Measurements from ENCODE around the gene SRGAP1.

SRGAP1 gene

GRCh38 chr12:63844391-63845341 is at the start of gene SRGAP1:
Gene SRGAP1 (plus strand): TSS chr12:63844700. CDS start chr12:63844817, 117 bp downstream.
- peak; percentile 46 to 58 for DNase-seq (ENCODE audit: low read depth in 2 of 2)

DNA sequence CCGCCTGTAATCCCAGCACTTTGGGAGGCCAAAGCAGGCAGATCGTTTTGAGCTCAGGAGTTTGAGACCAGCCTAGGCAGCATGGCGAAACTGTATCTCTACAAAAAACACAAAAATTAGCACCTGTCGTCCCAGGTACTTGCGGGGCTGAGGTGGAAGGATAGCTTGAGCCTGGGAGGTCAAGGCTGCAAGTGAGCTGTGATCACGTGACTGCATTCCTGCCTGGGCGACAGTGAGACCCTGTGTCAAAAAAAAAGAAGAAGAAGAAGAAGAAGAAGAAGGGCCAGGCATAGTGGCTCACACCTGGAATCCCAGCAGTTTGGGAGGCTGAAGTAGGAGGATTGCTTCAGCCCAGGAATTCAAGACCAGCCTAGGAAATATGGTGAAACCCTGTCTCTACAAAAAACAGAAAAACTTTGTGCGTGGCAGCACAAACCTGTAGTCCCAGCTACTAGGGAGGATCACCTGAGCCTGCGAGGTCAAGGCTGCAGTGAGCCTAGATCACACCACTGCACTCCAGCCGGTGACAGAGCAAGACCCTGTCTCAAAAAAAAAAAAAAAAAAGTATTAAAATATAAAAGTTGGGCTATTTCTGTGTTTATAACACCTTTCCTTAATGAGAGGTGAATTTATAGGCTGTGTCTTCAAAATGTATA is 49.3 kb upstream of the SRGAP1 start:
- no peak for DNase-seq (ENCODE audit: low read depth in 2 of 2)

GRCh38 chr12:63795944-63796343 is 48.6 kb upstream of the SRGAP1 start:
- DNase-seq (ENCODE audit: low read depth in 2 of 2), result no peak

- DNase-seq (ENCODE audit: low read depth in 2 of 2), result no peak
These were observed 42.4 kb upstream of the SRGAP1 start for GRCh38 chr12:63802012-63802608.

DNA sequence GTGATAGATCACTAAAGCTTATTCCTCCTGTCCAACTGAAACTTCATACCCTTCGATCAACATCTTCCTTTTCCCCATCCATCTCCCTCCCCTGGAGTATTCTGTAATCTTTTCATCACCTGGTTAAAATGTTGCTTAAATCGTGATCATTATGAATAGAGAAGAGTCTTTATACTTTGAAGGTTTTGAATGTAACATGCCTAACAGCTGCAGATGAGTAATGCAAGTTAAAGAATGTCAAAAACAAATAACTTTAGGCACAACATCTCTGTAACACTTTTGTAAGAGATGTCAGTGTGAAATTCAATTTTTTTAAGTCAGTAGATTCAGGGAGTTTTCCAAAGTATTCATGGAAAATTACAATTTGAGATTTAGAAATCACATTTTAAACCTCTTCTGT is 39.8 kb upstream of the SRGAP1 start:
- DNase-seq (ENCODE audit: low read depth in 2 of 2), result no peak

DNA sequence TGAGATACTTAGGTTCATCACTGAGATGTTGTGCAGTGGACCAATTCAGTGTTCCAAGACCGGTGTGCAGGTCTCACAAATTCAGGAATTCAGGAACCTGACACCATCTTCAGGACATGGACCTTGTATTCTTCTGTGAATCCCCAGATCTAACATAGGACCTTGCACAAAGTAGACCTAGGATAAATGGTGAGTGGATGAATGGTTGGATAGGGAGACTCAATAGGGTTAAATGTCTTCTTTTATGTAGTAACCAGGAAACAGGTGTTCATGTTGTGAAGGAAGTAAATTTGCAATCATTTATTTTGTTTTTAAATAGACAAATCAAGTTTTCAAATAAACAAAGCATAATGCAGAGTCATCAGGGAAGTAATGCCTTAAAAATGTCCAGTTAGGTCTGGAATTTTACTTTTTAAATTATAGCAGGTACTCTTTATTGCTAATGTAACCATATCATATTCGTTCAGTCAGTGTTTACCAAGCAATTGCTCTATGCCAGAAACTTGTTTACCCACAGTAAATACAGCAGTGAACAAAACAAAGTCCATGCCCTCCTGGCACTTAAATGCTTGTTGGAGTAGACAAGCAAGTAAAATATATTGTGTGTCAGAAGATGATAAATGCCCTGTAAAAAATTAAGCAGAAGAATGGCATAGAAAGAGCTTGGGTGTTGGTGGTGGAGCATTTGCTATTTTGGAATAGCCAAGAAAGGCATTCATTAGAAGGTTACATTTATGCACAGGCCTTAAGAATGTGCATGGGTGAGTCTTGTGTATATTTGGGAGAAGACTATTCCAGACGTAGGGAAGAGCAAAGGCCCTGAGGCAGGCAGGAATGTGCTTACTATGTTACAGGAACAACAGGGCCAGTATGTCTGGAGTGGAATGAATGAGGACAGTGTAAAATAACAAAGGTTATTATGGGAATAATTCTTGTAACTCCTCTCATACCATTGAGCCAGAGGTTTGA is 38.5 kb upstream of the SRGAP1 start:
- no peak for DNase-seq (ENCODE audit: low read depth in 2 of 2)

DNA sequence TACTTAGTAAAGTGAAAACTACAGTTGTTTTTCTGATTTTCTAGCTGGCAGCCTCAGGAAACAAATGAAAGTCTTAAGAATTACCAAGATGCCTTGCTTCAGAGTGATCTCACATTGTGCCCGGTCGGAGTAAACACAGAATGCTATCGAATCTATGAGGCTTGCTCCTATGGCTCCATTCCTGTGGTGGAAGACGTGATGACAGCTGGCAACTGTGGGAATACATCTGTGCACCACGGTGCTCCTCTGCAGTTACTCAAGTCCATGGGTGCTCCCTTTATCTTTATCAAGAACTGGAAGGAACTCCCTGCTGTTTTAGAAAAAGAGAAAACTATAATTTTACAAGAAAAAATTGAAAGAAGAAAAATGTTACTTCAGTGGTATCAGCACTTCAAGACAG is 35.9 kb upstream of the SRGAP1 start:
- no peak for DNase-seq (ENCODE audit: low read depth in 2 of 2)

GRCh38 chr12:63809566-63809965 is 34.9 kb upstream of the SRGAP1 start:
- no peak for DNase-seq (ENCODE audit: low read depth in 2 of 2)

DNA sequence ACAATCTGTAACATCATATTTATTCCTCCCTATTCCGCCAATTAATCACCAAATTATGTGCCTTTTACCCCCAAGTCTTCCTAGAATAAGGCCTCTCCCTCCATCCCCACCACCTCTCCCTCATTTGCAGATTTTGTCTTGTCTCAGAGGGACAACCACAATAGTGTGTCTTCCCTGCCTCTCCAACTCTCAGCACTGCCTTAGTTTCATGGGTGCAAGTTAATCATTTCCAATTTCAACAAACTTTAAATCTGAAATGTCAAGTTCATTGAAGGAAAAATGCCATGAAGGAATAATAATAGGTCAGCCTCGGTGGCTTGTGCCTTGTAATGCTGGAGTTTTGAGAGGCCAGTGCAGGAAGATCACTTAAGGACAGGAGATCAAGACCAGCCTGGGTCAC is 33.2 kb upstream of the SRGAP1 start:
- DNase-seq (ENCODE audit: low read depth in 2 of 2), result no peak

GRCh38 chr12:63811755-63812154 is 32.7 kb upstream of the SRGAP1 start:
- DNase-seq (ENCODE audit: low read depth in 2 of 2), result no peak

GRCh38 chr12:63814146-63814772 is 30.2 kb upstream of the SRGAP1 start:
- DNase-seq (ENCODE audit: low read depth in 2 of 2), result no peak

GRCh38 chr12:63815482-63815852 is 29.0 kb upstream of the SRGAP1 start:
- no peak for DNase-seq (ENCODE audit: low read depth in 2 of 2)

GRCh38 chr12:63816031-63816430 is 28.5 kb upstream of the SRGAP1 start:
- DNase-seq (ENCODE audit: low read depth in 2 of 2), result no peak

DNA sequence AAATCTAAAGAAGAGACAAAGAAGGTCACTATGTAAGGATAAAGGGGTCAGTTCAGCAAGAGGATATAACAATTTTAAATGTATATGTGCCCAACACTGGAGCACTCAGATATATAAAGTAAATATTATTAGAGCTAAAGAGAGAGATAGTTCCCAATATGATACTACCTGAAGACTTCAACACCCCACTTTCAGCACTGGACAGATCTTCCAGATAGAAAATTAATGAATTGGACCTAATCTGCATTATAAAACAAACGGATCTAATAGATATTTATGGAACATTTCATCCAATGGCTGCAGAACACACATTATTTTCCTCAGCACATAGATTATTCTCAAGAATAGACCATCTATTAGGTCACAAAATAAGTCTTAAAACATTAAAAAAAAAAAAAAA is 24.1 kb upstream of the SRGAP1 start:
- DNase-seq (ENCODE audit: low read depth in 2 of 2), result no peak

DNA sequence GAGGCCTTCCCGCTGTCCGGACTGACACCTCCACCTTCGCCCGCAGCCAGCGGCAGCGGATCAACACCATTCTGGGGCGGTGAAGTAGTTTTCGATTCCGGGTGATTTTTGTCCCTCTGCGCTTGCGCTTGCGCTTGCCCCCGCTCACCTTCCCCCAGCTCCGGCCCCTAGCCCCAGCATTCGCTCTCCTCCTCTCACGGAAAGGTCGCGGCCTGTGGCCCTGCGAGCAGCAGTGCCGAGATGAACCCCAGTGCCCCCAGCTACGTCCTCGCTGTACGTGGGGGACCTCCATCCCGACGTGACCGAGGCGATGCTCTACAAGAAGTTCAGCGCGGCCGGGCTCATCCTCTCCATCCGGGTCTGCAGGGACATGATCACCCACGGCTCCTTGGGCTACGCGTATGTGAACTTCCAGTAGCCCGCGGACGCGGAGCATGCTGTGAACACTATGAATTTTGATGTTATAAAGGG is 22.7 kb upstream of the SRGAP1 start:
- no peak for DNase-seq (ENCODE audit: low read depth in 2 of 2)

DNA sequence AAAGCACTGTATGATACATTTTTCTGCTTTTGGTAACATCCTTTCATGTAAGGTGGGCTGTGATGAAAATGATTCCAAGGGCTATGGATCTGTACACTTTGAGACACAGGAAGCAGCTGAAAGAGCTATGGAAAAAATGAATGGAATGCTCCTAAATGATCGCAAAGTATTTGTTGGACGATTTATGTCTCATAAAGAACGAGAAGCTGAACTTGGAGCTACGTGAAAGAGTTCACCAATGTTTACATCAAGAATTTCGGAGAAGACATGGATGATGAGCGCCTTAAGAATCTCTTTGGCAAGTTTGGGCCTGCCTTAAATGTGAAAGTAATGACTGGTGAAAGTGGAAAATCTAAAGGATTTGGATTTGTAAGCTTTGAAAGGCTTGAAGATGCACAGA is 22.1 kb upstream of the SRGAP1 start:
- peak; percentile 63 to 68 for DNase-seq (ENCODE audit: low read depth in 2 of 2)

DNA sequence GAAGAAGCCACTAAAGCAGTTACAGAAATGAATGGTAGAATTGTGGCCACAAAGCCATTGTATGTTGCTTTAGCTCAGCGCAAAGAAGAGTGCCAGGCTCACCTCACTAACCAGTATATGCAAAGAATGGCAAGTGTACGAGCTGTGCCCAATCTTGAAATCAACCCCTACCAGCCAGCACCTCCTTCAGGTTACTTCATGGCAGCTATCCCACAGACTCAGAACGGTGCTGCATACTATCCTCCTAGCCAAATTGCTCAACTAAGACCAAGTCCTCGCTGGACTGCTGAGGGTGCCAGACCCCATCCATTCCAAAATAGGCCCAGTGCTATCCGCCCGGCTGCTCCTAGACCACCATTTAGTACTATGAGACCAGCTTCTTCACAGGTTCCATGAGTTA is 21.5 kb upstream of the SRGAP1 start:
- no peak for DNase-seq (ENCODE audit: low read depth in 2 of 2)

DNA sequence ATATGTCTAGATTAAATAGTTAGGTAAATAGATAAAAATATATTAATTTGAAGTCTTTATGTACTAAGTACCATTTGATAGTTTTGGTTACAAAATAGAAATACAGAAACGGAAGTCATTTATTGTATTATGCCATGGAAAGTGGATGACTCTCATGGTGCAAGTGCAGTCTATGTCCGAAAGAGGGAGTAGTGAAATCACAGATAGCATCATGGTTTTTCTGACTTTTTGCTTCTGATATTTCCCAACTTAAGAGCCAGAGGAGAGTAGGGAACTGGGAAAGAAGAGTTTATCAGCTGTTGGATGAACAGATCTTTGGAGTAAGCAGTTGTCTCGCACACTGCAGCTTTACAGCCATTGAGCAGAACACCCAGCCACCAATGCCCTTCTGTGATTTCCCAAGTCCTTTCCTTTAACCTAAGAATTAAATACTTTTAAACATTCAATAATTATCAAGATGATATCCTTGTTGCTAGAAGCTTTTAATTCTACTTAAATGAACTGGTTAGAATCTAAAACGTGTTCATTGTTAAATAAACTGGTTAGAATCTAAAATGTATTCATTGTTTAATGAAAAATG is 18.4 kb upstream of the SRGAP1 start:
- DNase-seq (ENCODE audit: low read depth in 2 of 2), result no peak

DNA sequence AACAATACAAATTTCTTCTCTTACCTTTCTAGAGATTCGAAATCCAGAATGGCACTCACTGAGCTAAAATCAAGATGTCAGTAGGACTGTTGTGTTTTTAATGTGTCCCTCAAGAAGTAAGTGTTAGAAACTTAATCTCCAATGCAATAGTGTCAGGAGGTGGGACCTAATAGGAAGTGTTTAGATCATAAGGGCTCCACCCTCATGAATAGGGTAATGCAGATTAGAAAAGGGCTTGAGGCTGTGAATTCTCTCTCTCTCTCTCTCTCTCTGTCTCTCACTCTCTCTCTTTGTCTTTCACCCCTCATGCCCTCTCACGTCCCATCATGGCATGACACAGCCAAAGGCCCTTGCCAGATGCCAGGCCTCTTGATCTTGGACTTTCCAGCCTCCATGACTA is 15.6 kb upstream of the SRGAP1 start:
- DNase-seq (ENCODE audit: low read depth in 2 of 2), result no peak

DNA sequence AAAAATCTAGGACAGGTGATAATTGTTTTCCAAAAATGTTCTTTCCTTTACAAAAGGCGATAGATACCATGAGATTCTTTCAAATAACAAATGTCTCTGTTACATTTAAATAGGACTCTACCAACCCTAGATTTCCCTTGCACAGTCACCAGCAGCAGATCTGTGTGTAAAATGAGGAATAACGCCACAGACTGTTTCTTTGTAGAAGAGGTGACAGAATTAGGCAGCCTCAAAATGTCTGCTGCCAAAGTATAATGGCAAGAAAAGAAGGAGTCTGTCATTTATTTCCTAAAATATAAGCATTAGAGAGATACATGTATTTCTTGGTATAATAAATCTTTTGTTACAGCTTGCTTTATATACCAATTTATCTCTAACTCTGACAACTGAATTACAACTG is 8.5 kb upstream of the SRGAP1 start:
- no peak for DNase-seq (ENCODE audit: low read depth in 2 of 2)

DNA sequence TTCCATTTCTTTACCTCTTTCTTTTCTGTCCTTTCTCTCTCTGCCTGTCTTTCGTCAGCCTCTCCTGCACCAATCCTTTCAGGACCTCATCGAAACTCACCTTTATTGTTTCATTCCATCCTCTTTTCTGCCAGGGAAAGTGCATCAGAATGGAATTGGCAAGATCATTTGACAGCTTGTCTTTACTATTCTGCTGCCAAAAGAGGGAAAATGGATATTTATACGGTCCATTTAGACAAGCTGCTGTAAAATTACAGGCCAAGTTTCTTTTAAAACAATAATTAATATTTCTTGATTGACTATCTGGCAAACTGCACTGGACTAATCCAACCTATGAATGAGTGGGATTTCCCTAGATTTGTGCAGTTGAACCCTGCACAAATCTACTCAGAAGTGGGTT is 7.6 kb upstream of the SRGAP1 start:
- DNase-seq (ENCODE audit: low read depth in 2 of 2), result no peak

All from fibroblast of skin of left quadriceps (primary cell).